Brain pericyte (primary cell): Measurements from ENCODE around the gene MTA1.

Experiments
- DNase-seq: peaks from one replicate; pipeline ENCODE4 v3.0.0-alpha.2; 2012; ENCODE audit warnings: low read depth, low spot score

Gene MTA1

DNA sequence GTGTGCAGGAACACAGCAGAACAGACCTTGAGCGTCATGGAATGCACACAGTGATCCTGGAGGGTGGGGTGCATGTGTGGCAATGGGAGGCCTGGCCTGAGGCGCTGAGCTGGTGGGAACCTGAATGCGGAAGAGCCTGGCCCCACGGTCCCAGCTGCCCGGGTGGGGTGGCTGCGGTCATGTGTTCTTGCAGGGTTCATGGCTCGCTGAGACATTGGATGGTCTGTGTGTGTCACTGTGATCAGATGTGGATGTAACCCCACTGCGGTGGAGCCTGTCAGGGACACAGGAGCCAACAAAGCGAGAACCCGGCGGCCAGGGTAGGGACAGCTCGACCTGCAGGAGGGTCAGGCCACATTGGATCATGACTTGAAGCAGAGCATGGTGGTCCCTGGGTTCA lies 23.2 kb downstream of the MTA1 start:
- DNase-seq, result no peak

DNA sequence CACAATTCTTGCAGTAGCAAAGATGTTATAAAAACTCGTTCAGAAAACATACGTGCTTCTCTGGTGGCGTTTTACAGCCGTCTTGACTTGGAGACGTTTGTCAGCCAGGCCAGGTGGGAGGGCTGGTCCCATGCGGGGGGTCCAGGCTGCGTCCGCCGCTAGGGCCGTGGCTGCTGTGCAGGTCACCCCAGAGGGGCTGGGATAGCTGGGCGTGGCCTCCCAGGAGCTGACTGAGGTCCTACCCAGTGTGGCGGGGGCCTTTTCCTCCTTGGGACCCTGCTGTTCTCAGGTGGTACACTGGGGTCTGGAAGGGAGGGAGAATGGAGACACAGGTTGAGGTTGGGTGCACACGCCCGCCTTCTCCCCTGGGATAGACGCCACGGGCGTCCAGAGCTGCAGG lies 25.2 kb downstream of the MTA1 start:
- DNase-seq, result no peak

DNA sequence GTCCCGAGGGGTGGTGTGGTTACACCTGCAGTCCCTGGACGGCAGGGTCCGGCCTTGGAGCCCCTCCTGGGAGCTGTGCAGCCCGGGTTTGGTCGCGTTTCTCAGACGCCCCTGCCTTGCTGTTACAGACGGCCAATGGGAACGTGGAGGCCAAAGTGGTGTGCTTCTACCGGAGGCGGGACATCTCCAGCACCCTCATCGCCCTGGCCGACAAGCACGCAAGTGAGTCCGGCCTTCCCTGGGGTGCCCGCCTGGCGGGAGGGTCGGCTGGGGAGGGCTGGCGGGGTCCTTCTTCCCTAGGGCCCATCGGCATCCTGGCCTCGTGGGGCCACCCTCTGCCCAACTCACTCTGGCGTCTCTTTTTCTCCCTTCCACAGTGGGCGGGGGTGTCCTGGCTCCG lies 25.7 kb downstream of the MTA1 start:
- no peak for DNase-seq

DNA sequence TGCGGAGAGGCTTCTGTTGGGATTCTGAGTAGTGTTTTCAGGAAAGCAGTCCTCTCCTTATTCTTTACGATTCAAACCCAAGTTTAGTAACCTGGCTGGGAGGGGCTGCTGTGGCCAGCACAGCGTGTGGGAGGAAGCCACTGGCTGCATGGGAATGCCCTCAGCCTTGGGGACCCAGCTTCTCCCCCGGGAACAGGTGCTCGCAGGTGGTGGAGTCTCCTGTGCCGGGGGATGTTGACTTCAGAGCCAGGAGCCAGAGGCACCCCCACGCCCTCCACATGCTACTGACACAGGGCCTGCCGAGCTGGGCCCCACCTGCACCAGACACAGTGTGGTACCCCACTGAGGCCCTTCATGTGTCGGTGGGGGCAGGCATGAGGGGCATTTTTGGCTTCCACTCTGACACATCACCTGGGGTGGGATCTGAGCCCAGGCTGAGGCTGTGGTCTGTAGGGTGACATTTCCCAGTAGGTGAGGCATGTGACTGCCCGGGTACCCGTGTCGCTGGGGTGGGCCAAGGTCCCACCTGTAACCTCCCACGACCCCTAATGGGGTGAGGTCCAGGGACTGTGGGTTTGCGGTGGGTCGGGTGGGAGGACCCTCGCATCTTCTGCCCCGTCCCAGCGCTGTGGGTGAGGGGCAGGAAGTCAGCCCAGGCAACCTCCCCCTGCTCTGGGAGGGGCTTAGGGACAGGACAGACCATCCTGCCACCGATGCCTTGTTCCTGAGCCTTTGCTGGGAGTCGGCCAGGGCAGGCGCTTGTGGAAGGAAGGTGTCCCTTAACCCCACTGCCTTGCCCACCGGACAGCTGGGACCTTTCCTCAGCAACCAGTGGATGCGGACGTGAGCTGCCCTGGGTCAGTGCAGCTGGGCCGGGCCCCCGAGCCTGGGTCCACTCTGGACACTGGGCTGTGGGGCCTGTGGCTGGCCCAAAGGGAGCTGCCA lies 26.5 kb downstream of the MTA1 start:
- no peak for DNase-seq

DNA sequence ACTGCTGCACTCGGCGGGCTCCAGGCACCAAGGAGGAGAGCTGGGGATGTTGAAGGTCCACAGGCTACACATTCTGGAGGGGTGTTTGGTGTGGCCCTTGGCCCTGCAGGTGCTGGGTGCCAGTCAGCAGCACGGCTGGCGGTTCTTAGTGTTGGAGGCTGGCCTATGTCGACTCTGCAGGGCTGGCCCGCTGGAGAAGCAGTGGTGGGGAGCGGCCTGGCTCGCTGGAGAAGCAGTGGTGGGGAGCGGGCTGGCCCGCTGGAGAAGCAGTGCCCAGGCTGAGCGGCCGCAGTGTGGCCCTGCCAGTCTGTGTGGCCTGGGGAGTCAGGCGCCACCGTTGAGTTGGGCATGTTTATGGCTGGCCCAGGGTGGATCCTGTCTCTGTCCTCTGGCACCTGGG lies 27.3 kb downstream of the MTA1 start:
- no peak for DNase-seq

DNA sequence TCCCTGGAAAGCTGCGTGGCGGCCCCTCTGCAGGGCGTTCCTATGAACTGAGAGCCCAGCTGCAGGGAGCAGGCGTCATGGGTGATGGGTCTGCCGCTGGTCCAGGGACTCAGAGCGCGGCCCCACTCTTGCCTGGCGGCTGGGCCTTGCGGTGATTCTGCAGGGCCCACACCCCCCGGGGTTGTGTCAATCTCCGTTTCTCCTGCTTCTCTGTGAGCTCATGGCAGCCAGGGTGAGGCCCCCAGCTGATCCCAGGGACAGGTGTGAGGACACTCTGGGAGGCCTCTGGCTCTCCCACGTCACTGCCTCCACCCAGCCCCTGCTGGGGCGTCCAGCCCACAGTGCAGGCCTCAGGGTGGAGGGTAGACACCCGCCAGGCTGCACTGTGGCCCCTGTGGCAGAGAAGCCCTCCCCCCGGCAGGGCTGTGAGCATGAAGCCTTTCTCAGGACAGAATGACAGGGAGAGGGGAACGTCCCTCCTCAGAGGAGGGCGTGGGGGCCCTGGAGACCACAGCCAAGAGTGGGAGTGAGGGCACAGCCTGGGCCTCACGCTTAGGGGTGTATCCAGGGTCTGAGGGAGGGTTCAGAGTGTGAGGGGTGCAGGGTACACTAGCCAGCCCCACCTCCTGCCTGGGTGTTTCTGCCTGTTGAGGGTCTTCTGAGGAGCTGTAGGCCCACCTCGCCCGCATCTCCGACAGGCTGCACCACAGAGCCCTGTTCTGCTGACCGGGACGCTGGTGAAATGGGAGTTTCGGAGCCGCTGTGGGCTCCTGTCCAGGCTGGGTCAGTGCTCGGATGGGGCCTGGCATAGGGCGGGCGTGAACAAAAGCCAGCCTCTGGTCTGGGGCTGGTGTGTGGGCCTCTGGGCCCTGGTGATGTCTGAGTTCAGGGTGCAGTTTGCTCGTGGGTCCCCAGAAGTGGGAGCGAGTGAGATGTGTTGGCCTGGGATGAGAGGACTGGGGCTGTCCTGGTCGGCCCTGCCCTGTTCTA lies 28.3 kb downstream of the MTA1 start:
- no peak for DNase-seq

DNA sequence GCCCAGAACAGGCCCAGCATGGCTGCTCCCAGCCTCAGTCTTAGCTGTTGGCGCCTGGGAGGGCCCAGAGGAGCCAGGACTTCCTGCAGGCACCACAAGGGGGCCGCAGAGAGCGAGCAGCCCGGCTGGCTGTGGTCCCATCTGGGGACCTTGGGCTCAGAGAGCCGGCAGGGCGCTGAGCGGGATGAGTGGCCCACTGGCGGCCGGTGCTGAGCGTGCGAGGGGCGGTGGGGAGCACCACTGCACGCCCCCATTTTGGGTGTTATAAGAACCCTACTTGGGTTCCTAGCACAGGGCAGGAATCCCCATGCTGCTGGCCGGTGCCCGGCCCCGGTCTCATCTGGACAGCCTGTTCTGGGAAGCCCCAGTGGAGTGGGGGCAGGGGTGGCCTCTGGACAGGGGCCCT lies 29.1 kb downstream of the MTA1 start:
- no peak for DNase-seq

DNA sequence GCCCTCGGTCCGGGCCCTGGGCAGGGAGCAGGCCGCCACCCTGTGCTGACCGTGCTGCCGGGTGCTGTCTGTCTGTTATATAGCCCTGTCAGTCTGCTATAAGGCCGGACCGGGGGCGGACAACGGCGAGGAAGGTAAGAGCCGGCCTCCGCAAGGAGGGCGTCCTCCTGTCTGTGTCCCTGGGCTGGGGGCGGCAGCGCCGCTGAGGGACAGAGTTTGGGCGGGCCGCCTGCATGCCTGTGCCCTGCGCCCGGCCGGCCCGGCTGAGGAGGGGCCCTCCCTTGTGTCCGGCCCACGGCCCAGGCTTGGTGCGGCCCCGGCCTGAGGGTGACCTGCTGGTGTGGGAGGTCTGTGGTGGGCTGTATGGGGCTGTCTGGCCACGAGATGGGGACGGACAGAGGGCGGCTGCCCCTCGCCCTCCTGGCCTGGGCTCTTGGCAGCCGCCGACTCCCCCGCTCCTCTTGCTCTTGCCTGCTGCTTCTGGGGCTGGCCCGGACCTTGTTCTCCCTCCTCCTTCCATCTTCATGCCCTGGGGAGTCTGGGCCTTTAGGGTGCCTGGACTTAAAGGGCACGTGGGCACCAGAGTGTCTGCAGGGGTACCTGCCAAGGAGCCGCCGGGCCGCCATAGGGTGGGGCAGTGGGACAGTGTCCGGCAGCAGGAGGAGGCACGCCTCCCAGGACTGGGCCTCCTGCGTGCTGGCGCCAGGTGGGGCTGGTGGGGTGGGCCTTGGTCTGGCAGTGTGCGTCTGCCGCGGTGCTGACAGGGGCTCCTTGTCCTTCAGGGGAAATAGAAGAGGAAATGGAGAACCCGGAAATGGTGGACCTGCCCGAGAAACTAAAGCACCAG lies 29.9 kb downstream of the MTA1 start:
- no peak for DNase-seq

DNA sequence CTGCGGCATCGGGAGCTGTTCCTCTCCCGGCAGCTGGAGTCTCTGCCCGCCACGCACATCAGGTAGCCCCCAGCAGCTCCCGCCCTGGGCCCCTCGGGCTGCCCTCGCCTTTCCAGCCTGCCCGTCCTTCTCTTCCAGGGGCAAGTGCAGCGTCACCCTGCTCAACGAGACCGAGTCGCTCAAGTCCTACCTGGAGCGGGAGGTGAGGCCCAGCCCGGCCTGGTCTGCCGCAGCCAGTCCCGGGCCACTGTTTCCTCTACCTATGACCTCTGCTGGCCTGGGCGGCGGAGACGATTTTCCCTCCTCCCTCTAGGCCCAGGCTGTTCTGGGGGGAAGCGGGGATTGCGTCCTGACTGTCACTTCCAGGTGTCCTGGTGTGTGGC lies 30.5 kb downstream of the MTA1 start:
- DNase-seq, result no peak

DNA sequence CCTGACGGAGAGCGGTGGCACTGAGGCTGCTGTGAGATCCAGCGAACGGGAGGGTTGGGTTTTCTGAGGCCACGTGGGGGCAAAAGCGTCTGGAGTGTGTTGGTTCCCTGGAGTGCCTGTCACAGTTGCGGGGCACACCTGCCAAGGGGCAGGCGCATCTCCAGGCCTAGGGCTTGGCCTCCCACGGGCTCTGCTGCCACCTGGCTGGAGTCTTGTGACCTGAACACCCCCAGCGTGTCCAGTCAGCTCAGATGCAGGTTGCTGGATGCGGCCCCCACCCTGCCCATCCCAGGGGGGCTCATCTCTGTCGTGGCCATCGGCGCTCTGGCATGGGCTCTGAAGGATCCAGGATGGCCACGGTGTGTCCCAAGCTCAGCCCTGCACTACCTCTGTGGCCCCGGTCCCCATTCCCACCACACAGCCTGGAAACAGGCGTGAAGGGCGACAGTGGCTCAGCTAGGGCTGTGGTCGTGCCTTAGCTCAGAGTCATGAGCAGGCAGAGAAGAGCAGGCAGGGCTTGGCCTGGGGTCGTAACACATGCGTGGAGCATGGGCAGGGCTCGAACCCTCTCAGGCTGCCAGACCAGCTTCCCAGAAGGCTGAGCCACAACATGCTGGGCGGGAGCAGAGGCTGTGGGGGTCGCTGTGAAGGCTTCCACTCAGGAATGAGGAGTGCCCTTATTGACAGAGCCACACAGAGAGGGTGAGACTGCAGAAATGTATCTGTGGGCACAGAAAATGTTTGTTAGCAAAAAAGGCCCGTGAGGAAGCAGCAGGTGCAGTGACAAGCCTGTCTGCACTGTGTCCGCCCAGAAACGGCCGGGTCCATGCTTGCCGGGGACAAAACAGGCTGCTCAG lies 31.5 kb downstream of the MTA1 start:
- no peak for DNase-seq

DNA sequence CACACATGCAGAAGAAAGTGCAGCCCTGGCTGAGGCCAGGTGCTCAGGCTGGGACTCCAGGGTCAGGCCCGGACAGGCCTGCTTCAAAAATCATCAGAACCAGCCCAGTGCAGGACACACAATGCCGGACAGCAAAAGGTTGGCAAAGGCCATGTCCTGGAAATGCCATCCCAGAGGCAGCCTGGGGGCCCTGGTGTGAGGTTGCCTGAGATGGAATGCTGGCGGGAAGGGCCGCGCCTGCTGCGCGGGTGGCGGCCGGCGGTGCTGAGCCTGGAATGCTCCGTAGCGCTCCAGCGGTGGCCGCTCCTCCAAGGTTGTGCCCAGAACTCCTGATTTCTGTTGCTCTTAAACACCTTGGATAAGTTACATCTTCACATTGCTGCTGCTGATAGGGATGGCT lies 33.3 kb downstream of the MTA1 start:
- DNase-seq, result no peak

DNA sequence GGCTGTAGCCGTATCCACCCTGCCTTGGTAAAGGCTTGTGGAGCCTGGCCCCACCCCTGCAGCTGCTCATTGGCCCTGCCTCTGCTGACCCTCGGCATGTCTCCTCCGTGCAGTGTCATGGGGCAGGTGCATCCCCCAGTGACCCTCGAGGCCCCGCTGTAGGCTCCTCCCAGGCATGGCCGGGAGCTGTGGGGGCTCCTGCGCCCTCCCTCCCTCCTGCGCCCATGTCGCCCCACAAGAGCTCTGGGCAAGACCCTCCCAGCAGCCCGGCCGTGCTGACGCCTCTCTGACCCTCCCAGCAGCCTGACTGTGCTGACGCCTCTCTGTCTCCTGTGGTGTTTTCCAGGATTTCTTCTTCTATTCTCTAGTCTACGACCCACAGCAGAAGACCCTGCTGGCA lies 34.2 kb downstream of the MTA1 start:
- no peak for DNase-seq

DNA sequence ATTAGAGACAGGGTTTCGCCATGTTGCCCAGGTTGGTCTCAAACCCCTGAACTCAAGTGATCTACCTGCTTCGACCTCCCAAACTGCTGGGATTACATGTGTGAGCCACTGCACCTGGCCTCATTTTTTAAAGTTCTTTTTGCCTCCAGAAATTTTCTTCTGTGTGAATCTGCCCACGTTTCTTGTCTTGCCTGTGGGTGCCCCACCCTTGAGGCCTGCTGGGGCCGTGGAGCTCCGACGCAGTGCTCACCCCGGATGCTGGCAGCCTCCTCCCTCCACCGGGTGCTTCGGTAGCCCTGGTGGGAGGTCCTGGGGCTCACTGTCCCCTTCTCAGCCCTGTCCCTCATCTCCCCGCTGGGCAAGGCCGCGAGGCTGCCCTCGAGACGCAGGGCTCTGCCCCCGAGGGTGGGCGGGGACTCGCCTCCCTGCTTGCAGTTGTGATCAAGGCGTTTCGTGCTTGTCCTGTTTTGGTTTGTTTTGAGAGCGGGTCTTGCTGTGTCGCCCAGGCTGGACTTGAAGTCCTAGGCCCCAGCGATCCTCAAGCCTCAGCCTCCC lies 35.5 kb downstream of the MTA1 start:
- no peak for DNase-seq

DNA sequence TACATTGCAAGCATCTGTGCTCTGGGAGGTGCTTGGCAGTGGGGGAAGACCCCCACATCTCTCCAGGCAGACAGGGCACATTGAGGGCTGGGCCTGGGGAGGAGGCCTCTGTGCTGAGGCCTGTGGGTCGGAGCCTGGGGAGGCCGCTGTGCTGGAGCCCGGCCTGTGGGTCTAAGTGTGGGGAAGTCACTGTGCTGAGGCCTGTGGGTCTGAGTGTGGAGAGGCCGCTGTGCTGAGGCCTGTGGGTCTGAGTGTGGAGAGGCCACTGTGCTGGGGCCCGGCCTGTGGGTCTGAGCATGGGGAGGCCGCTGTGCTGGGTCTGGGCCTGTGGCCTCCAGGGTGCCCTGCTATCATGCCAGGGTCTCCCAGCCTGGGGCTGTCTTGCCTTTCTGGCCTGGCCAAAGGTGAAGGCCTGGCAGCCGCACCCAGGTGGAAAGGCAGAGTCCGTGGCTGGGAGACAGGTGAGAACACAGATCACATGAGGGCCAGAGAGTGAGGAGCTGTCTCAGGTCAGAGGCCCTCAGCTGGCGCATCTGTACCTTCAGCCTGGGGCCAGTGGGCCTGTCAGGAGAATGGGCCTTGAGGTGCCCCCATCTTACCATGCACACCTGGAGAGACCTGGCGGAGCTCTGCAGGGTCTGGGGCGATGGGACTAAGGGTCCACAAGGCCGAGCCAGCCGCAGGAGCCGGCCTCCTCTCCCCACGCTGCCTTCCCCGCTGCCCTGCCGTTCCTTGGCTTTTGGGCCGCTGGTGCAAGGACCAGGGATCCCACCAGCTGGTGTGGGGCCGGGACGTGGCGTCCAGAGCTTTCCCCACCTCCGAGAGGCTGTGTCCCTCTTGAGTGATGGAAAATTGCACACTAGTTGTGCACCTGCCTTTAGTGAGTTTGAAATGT lies 36.4 kb downstream of the MTA1 start:
- no peak for DNase-seq

DNA sequence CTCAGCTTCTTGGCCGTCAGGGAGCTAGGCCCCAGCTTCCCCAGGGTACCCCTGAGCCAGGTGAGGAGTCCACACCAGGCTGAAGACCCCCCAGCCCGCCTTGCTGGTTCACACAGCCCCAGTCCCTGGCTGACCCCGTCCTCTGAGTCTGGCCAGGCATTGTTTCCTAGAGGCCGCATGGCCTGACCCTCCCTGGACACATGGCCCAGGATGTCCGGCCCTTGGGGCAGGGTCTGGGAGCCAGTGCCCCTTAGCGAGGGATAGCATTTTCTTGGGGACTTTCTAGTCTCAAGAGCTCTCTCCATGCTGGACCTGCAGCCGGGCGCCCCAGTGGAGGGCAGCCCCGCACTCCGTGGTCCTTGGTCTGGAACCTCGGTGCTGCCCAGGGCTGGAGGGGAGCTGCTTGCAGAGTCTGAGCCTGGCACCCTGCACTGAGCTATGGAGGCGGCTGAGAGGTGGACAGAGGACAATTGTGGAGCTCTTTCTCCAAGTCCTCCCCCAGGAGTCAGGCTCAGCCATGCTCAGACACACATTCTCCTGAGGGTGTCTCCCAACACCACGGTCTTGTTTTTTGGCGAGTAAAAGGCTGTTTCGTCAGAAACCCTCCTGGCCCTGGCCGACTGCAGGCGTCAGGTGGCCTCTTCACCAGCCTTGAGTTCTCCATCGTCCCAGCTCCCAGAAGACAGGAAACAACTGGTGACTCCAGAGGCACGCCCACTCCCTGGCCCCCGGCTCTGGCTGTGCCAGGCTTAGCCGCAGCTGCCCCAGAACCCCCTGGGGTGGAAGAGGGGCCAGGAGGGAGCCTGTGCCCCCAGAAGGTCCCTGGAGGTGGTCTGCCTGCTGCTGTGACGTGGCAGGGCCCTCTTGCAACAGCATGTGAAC lies 37.4 kb downstream of the MTA1 start:
- no peak for DNase-seq

DNA sequence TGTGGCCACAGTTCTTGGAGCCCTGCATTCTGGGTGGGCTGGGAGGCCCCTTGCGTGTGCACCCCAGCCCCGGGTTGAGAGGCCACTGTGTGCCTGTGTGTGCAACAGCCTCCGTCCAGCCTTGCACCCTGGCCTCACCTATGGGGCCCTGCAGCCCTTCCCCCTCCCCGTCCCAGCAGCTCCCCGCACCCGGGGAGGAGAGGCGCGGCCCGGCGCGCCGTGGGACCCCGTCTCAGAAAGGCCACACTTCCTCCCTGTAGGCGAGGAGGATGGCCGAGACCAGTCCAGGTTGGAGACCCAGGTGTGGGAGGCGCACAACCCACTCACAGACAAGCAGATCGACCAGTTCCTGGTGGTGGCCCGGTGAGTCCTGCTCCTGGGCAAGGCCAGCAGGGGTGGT lies 38.4 kb downstream of the MTA1 start:
- DNase-seq, result no peak

DNA sequence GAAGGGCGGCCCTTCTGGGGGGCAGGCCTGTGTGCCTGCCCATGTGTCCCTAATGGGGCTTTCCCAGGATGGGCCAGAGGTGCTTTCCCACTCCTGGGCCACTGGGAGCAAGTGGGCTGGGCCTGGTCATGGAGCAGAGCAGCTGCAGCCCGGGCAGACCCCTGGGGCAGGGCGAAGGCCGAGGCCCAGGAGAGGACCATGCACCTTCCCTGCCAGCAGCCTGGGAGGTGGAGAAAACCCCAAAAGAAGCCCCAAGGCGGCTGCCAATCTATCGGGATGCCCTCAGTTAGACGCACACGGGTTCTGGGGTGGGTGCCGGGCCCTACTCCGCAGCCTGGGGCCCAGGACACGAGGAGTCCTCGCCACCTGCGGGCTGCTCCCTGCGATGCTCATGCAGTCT lies 38.9 kb downstream of the MTA1 start:
- no peak for DNase-seq

DNA sequence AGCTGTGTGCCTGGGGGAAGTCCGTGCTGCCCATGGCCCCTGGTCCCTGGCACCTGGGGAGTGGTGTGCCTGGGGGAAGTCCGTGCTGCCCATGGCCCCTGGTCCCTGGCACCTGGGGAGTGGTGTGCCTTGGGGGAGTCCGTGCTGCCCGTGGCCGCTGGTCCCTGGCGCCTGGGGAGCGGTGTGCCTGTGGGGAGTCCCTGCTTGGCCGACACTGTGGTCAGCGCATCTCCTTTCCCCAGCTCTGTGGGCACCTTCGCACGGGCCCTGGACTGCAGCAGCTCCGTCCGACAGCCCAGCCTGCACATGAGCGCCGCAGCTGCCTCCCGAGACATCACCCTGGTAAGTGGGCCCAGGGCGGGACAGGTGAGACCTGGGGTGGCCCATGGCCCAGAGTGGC lies 40.5 kb downstream of the MTA1 start:
- DNase-seq, result no peak
